Type B pancreatic cell (in vitro differentiated cells): ENCODE measurements around the gene SOWAHA. TPM values are rescaled to one million over a fixed set of nuclear protein-coding genes. Genes with fewer than 3 reads are reported as not detected.
A peak's percentile ranks its signal among the peaks of the same experiment; 100 is the strongest.

Experiments used
- DNase-seq: peaks from one replicate; pipeline ENCODE4 v3.0.0; 2021; ENCODE audit warnings: mixed read lengths; ENCODE audit not compliant: unreplicated experiment; ENCODE audit errors: extremely low spot score
- H3K27ac Mint-ChIP-seq: 2 replicates; pipeline ENCODE4 v1.8.0; 2021; ENCODE audit warnings: mild to moderate bottlenecking, mixed read lengths
- H3K27me3 Mint-ChIP-seq: 2 replicates; pipeline ENCODE4 v1.8.0; 2021; ENCODE audit warnings: mixed read lengths
- H3K36me3 Mint-ChIP-seq: 2 replicates; pipeline ENCODE4 v1.8.0; 2021; ENCODE audit warnings: mixed read lengths
- H3K4me1 Mint-ChIP-seq: one replicate; pipeline ENCODE4 v1.8.0; 2021; ENCODE audit warnings: mixed read lengths; ENCODE audit not compliant: unreplicated experiment
- H3K4me3 Mint-ChIP-seq: 2 replicates; pipeline ENCODE4 v1.8.0; 2021; ENCODE audit warnings: mild to moderate bottlenecking, mixed read lengths
- H3K9me3 Mint-ChIP-seq: 2 replicates; pipeline ENCODE4 v1.8.0; 2021; ENCODE audit warnings: mixed read lengths
- total RNA-seq: library from RNA; stranded (reverse); gene quantifications from 2 replicates; pipeline ENCODE4 v1.2.1, GENCODE V29; 2021; ENCODE audit warnings: low replicate concordance
- TF ChIP-seq, protein P1 (sequence below): fragments of 200-600 bp; sonication (generic); conservative IDR thresholded peaks from 2 replicates; pipeline ENCODE4 v1.5.0; 2021; ENCODE audit warnings: antibody characterized with exemption, mild to moderate bottlenecking

Gene SOWAHA
- total RNA-seq, 1 donor from 2014 or later: 2.5 TPM

DNA sequence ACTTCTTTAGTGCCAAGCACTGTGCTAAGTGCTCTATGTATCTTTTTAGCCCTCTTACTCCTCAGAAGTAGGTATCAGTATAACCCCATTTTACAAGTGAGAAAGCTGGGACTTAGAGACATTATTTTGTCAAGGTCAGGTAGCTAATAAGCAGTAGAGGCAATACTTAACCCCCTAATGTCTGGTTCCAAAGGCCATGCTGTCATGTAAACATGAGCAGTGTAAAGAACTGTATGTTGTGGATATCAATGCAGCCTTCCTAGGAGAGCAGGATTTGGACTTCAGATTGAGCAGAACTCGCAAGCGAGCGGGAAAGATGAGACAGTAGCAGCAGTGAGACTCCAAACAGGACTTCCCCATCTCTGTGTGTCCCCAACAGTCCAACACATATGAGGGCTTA is 21.0 kb downstream of the SOWAHA start:
- no peaks in the 10 kb centered on the region for H3K36me3 Mint-ChIP-seq
- H3K9me3 Mint-ChIP-seq: no peaks in the 10 kb centered on the region
- no peak for DNase-seq
- no peak overlapping the region for H3K27ac Mint-ChIP-seq
- TF ChIP-seq, protein P1, sequence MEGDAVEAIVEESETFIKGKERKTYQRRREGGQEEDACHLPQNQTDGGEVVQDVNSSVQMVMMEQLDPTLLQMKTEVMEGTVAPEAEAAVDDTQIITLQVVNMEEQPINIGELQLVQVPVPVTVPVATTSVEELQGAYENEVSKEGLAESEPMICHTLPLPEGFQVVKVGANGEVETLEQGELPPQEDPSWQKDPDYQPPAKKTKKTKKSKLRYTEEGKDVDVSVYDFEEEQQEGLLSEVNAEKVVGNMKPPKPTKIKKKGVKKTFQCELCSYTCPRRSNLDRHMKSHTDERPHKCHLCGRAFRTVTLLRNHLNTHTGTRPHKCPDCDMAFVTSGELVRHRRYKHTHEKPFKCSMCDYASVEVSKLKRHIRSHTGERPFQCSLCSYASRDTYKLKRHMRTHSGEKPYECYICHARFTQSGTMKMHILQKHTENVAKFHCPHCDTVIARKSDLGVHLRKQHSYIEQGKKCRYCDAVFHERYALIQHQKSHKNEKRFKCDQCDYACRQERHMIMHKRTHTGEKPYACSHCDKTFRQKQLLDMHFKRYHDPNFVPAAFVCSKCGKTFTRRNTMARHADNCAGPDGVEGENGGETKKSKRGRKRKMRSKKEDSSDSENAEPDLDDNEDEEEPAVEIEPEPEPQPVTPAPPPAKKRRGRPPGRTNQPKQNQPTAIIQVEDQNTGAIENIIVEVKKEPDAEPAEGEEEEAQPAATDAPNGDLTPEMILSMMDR: no peak
- peaks cover 12% of the 10 kb centered on the region for H3K4me1 Mint-ChIP-seq
- H3K27me3 Mint-ChIP-seq: peaks cover 30% of the 10 kb centered on the region
- no peak overlapping the region for H3K4me3 Mint-ChIP-seq

DNA sequence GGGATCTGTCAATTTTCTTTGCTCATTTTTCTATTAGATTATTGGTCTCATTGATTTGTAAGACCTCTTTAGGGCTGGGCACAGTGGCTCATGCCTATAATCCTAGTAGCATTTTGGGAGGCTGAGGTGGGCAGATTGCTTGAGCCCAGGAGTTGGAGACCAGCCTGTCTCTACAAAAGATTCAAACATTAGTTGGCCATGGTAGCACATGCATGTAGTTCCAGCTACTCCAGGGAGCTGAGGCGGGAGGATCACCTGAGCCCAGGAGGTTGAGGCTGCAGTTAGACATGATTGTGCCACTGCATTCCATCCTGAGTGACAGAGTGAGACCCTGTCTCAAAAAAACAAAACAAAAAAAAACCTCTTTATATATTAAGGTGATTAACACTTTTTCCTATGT is 23.8 kb downstream of the SOWAHA start:
- Mint-ChIP-seq H3K4me1 (peaks cover 26% of the 10 kb centered on the region), H3K27ac (no peak overlapping the region), H3K27me3 (peaks cover 12% of the 10 kb centered on the region), H3K9me3 (no peaks in the 10 kb centered on the region), H3K36me3 (no peaks in the 10 kb centered on the region), H3K4me3 (no peak overlapping the region)
- TF ChIP-seq, protein P1: no peak
- no peak for DNase-seq

DNA sequence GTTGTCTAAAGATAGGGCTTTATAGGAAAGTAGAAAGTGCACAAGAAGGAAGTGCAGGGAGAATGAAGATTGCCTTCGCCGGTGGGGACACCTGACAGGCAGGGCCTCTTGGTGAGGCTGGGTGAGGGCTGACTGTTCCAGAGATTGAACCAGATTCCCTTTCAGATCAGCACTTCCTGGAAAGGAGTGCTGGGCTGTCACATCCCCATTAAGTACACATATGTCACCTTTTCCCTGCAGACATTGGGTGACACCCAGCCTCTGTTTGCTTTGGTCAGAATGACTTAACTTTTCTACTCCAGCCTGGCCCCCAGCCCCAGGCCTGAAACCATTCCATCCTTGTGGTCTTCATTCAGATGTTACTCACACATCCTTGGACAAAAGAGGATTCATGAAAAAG is 24.8 kb downstream of the SOWAHA start:
- peak overlapping the region; percentile 76 for H3K27ac Mint-ChIP-seq
- DNase-seq: peak; percentile 32

DNA sequence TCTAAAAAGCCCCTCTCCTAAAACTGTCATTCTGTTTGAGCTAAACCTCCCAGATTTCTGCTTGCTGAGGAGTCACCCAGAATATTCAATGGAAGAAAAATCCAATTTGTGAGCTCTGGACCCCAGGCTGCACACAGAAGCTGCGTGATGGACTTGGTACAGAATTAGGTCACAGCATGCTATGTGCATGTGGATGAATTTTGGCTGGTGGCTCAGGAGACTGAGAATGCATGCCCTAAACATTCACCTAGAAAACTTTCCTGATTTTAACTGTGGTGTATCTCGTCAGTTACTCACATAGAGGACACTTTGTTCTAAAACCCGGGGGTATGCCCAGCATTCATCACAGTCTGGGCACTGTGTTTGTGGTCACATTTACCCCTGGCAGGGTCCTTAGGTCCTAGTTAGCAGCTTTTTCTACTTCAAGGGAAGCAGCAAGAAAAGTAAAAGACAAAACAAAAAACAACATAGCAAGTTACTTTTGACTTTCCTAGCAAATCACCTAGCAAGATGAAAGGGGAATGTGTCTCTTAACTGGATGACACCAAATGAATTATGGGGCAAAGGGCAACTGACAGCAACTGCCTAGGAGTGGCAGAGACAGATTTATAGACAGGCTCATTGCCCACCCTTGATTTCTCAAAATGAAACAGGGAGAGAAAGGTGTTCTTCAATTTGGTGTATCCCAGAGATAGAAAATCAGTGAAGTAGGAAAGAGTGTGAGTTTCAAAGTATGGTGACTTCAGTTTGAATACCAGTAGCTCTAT is 25.6 kb downstream of the SOWAHA start:
- Mint-ChIP-seq H3K9me3 (no peaks in the 10 kb centered on the region), H3K4me3 (no peak overlapping the region), H3K27ac (peak overlapping the region; percentile 90), H3K27me3 (peaks cover 3% of the 10 kb centered on the region), H3K4me1 (peaks cover 26% of the 10 kb centered on the region), H3K36me3 (no peaks in the 10 kb centered on the region)
- TF ChIP-seq, protein P1: no peak
- DNase-seq: no peak

More for the DNA sequence above, 24.8 kb downstream of the SOWAHA start:
- Mint-ChIP-seq H3K36me3 (no peaks in the 10 kb centered on the region), H3K9me3 (no peaks in the 10 kb centered on the region), H3K4me1 (peaks cover 26% of the 10 kb centered on the region), H3K4me3 (peak overlapping the region; percentile 67), H3K27me3 (peaks cover 8% of the 10 kb centered on the region)
- TF ChIP-seq, protein P1: no peak

GRCh38 chr5:132839426-132840301 is 26.6 kb downstream of the SOWAHA start:
- no peak for DNase-seq
- H3K9me3 Mint-ChIP-seq: no peaks in the 10 kb centered on the region
- no peaks in the 10 kb centered on the region for H3K36me3 Mint-ChIP-seq
- peak overlapping the region; percentile 90 for H3K27ac Mint-ChIP-seq
- H3K4me3 Mint-ChIP-seq: no peak overlapping the region
- TF ChIP-seq, protein P1: no peak
- H3K4me1 Mint-ChIP-seq: peaks cover 26% of the 10 kb centered on the region
- H3K27me3 Mint-ChIP-seq: peaks cover 3% of the 10 kb centered on the region
